ENCODE measurements around the gene RPL12.

GRCh38 chr9:127482662-127483061 lies 31.5 kb upstream of the RPL12 start:
- TF ChIP-seq, protein P1, sequence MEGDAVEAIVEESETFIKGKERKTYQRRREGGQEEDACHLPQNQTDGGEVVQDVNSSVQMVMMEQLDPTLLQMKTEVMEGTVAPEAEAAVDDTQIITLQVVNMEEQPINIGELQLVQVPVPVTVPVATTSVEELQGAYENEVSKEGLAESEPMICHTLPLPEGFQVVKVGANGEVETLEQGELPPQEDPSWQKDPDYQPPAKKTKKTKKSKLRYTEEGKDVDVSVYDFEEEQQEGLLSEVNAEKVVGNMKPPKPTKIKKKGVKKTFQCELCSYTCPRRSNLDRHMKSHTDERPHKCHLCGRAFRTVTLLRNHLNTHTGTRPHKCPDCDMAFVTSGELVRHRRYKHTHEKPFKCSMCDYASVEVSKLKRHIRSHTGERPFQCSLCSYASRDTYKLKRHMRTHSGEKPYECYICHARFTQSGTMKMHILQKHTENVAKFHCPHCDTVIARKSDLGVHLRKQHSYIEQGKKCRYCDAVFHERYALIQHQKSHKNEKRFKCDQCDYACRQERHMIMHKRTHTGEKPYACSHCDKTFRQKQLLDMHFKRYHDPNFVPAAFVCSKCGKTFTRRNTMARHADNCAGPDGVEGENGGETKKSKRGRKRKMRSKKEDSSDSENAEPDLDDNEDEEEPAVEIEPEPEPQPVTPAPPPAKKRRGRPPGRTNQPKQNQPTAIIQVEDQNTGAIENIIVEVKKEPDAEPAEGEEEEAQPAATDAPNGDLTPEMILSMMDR (IDR thresholded peaks at IDR 0.05), result no peak
- no peak for TF ChIP-seq POLR2A (IDR thresholded peaks at IDR 0.05)

All from Peyer's patch (tissue), 4 donors.